Inflammatory macrophage treated with lipopolysaccharide for 4 hours (primary cell): Measurements from ENCODE around the gene DUSP2.
"Not testable (repeated sequence)": the region's sequence is repeated elsewhere in the genome, so short reads cannot be mapped to it uniquely, and the experiment has no call there.

ENCODE experiments used
- DNase-seq: peaks from one replicate; pipeline ENCODE4 v3.0.0-alpha.2; 2020

DUSP2 gene

DNA sequence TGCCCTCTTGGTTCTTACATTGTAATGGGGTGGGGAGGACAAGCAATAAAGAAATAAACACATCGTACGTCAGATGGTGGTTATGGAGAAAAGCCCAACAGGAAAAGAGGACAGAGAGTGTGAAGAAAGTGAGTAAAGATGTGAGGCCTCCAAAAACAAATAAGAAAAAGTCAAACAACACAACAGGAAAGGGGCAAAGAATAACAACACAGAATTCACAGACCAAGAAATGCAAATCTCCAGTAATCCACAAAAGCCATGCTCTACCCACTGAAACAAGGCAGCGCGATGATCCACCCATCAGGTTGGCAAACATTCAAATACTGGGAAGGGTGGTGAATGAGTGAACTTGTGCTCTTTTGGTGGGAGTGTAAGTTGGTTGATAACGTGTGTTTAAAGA lies 16.7 kb upstream of the DUSP2 start:
- DNase-seq = no peak

DNA sequence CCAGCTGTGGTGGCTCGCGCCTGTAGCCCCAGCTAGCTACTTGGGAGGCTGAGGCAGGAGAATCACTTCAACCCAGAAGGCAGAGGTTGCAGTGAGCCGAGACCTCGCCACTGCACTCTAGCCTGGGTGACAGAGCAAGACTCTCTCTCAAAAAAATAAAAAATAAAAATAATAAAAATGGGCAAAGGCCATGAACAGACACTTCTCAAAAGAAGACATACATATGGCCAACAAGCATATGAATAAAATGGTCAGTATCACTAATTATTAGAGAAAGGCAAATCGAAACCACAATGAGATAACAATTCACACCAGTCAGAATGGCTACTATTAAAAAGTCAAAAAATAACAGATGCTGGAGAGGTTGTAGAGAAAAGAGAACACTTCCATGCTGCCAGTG lies 15.1 kb upstream of the DUSP2 start:
- not testable (repeated sequence) for DNase-seq

DNA sequence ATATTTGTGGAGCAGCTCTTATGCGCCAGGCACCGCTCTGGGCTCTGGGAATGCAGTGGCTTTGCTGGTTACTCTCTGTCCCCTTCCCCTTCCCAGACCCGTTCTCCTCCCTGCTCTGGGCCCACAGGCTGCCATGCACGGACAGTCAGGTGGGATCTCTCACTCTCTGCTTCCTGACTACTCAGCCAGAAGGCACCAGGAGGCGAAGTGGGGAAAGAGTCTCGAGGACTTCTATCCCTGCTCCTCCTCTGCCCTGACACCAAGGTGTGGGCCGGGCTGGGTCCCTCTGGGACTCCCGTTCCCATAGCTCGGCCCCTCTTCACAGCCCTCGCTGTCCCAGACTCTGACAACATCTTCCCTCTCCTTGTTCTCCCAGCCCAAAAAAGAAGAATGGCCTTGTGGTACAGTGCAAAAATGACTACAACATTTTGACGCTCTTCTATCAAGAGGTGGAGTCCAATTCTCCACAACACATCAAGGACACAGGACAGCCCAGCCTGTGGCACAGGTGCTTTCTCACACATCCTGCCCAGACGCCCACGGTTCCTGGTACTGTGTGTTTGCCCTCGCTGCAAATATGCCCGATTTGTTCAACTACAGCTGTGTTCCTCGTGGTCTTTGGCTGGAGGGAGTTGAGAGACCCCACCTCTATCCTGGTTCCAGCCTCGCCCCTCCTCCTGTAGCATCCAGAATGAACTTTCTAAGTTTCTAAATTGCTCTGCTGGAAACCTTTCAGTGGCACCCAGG lies 14.0 kb upstream of the DUSP2 start:
- DNase-seq = no peak

DNA sequence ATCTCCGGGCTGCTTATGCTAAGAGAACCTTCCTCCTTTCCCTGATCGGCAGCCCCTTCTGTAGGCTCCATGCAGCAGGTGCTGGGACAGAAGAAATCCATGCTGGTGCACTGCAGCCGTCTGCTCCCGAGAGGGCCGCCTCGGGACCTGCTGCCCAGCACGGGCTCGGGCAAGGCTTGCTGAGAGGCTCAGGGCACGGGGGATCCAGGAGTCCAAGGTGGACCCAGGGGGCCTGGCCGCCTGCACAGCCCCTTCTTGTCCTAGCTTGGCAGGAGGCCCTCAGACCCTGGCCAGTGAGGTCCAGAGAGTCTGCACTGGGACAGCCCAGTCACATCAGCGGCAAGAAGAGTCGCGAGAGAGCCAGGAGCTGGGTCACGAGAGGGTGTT lies 13.3 kb upstream of the DUSP2 start:
- DNase-seq = no peak

DNA sequence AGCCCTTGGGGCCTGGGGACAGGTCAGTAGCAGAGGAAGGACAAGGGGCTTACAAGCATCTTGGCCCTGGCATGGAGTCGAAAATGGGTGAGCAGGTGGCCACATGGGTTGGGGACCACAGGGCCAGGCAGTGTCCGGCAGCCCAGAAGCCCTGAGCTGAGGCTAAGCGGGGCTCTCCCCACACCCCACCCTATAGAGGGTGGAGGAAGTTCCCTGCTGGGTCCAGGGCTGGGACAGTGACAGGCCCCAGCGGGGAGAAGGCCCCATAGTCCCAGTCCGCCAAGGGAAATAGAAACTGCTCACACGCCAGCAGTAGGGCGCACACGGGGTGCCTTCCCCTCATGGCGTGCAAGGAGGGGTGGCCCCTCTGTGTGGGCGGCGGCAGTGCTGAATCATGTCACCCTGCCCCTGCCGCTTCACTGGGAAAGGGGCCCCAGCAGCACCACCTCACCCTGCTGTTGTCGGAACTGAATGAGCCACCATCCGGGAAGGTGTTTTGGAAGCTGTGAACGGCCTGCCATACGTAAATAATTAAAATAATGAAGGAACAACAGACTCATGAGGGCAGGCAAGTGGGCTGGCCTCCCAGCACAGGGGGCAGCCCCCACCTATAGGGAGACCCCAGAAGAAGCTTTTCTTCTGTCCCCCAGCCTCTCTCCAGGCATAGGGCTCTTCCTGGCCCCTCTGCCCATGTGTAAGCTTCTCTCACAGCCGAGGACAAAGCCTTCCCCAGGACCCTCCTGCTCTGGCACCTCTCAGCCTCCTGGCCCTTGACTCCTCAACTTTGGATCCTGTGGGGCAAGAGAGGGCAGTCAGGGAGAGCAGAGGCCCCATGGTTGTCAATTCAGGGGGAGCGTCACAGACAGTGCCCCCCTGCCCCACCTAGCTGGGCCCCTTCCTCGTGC lies 12.7 kb upstream of the DUSP2 start:
- DNase-seq = peak; percentile 94

DNA sequence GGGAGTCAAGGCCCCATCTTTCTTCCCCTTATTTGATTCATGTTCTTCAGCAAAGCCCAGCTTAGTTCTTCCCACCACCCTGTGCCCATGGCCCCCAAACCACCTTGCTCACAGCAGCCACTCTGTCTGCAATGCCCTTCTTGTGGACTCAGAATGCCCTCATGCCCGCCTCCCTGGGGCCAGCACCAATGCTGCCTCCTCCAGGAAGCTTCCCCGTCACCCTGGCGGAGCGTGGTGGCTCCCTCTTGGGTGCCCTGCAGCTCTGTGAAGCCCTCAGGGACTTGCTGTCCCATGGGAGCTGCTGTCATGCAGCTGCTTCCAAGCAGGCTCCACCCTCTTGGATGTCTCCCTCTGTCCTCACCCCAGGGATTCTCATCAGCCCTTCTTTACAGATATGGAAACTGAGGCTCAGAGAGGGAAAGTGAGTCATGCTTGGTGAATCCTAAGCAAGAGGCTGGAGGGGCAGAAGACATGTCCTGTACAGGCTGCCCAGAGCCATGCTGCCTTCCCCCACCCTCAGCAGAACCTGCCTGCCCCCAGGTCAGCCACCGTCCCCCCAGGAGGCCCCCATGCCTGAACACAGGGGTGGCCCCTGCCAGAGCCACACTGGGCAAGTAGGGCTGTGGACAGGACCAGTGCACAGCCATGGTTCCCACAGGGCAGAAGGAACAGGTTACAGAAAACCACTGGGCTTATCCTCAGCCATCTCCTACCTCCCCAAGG lies 11.8 kb upstream of the DUSP2 start:
- no peak for DNase-seq

DNA sequence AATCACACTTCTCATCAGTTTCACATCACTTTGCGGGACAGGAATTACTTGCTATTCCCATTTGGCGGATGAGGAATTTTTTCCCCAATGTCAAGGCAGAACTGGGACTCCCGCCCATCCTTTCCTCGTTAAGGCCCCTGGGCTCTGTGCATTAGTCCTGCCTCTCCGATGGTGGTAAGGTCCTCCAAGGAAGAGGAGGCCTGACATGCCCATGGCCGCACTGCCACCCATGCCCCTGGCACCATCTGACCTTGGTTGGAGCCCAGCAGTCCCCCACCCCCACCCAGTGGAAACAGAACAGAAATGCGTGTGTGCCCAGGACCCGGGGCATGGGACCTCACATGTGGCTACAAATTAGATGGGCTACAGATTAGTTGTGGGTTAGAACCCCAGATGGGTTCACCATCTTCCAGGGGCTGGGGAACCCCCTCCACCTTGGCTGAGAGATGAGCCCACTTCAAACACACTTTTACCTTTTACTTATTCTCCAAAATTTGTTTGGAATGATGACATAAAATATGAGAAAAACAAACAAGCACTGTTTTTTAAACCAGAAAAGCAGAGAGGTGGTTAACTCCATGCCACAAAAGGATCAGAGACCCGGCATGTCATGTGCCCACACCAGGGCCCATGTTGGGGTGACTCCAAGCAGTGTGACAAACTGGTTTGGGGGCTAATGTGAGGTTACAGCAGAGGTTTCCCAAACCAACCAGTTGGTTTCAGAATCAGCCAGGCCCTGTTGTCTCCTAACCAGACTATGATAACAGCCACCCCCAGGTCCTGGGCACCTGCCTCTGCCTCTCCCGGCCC lies 11.0 kb upstream of the DUSP2 start:
- DNase-seq = no peak

DNA sequence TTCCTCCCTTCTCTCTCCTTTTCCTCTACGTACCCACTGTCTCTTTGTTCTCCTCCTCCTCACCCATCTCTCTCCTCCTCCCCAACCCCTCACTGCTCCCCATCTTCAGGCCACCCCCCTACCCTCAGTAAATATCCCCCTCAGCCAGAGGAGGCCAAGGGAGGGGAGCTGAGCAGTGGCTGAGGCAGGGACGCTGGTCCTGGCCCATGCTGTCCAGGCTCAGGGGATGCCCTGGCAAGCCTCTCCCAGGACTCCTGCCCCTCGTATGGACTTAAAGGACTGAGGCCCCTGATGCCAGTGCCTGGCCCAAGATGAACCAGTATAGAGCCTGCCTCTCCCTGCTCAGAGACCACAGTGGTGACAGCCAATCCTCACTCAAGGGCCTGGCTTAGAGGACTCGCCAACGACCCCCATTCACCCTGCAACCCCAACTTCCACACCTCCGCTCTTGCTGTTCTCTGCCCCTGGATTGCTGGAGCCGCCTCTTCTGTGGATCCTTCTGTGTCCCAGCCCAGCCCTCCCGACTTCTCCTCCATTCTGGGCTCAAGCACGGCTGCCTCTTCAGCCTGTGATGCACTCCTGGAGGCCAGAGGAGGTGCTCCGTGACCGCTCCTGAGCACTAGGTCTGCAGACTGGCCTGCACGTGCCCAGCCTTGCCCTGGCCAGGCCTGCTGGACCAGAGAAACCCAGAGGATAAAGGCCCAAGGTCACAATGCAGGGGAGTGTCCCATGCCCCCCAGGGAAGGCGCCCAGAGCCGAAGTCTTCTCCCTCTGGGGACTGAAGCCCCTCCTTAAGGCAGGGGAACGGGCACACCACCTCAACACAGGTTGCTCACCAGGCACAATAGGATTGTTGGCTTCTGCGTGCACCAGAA lies 9.5 kb upstream of the DUSP2 start:
- no peak for DNase-seq

DNA sequence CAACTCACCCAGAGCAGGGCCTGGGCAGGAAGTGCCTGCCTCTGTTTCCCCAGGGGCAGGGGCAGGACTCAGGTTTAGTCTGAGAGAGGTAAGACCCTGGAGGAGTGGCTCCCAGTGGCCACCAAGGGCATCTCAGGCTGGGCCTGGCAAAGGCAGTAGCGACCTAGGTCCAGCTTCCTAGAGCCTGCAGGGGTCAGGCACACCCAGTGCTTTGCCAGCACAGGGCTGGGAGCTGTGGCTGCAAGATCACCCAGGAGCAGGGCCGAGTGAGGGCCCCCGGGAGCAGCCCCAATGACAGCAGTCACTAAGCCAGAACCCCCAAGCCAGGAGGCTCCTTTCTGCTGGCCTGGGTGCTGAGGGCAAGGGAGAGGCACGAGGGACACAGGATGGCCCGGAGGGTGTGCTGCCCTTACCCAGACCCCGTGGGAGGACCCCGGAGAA lies 8.8 kb upstream of the DUSP2 start:
- no peak for DNase-seq

DNA sequence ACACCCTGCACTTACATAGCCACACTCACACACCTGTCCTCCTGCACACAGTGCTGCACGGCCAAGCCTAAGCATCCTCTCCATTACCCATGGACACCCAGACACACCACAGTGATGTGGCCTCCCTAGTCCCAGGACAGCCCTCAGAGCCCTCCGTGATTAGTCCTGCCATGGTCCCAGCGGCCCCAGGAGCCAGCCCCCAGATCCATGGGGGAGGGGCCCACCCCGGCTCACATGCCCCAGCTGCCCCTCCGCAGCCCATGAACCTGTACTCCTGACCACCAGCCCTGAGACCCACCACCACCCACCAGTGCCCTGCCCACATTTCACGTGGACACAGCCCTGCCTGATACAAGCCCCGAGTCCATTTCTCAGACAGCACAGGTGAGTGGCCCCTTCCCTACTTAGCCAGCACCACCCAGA lies 8.1 kb upstream of the DUSP2 start:
- DNase-seq = no peak

DNA sequence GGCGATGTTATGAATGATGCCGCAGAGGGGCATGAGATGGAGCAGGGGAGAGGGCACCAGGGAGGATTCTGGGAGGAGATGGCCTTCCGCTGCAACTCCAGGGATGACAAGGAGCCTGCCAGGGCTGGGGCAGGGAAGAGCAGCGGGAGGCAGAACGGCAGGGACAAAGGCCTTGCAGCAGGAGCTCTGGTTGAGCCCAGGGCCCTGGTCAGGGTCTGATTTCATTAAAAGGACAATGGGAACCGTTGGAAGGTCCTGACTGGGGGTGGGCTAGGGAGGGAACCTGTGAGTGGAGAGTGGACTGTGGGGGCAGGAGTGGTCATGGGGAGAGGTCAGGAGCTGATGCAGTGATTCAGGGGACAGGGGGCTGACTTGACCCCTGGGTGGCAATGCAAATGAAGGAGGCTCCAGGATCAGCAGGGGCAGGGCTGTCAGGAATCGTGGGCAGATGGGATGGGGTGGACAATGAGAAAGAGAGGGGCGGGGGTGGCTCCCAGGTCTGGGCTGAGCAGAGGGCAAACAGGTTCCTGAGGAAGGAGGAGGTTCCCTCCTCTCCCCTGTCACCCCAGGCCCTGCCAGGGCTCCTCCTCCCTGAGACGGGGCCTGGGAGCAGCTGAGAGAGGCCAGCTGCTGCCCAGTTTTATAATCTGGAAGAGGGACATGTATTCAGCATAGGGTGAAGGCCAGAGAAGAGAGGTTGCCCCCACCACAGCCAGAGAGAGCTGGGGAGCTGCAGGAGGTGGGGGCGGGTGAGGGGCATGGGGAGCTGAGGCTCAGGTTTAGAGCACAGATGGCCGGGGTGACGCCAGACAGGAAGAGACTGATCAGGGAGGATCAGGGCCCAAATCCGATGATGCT lies 7.3 kb upstream of the DUSP2 start:
- DNase-seq = no peak

DNA sequence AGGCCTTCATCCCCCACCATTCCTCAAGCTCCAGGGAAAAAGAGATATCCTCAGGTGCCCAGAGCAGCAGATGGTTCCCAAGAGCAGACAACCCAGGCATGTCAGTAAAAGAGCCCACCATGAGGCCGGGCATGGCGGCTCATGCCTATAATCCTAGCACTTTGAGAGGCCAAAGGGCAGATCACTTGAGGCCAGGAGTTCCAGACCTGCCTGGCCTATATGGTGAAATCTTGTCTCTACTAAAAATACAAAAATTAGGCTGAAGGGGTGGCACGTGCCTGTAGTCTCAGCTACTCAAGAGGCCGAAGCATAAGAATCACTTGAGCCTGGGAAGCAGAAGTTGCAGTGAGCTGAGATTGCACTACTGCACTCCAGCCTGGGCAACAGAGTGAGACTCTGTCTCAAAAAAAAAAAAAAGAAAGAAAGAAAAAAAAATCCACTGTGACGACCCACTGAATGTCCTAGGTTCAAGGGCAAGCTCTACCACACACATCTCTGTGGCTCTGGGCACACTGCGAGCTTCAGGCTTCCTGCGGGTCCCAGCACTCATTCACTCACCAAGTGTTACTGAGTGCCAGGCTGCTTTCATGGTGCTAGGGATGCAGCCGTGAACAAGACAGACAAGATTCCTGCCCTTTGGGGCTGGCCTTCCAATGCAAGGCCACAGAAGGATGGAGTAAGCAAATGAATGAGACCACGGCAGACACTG lies 6.5 kb upstream of the DUSP2 start:
- no peak for DNase-seq

DNA sequence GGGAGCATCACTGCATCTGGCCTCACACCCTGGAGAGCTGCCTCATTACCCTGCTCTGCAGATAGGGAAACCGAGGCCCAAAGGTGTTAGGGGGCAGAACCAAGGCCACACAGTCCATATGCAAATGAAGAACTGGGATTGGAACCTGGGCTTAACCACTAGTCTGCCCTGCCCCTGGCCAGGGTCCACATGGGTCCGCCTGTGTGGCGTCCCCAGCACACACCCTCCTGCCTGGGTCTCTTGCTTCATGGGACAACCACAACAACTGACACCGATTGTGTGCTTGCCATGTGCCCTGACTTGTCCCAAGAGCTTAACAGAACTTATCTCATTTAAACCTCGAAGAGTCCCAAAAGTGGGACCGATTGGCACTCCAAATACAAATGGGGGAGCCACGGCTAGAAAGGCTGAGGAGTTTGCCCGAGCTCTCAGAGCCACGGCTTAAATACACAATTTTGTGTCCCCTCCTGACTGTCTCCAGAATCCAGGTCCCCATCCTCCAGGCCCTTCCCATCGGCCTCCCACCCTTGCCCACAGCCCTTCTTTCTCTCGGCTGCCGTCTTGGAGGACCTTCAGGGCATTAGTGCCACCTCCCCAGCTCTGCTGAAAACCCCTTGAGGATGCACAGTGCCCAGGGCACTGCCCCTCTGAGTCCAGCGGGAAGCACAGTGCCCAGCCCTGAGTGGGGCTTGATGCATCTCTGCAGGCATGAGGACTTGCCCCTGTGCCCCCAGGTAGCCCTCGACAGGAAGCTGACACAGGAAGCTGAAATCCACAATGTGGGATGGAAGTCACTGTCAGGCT lies 5.8 kb upstream of the DUSP2 start:
- no peak for DNase-seq

DNA sequence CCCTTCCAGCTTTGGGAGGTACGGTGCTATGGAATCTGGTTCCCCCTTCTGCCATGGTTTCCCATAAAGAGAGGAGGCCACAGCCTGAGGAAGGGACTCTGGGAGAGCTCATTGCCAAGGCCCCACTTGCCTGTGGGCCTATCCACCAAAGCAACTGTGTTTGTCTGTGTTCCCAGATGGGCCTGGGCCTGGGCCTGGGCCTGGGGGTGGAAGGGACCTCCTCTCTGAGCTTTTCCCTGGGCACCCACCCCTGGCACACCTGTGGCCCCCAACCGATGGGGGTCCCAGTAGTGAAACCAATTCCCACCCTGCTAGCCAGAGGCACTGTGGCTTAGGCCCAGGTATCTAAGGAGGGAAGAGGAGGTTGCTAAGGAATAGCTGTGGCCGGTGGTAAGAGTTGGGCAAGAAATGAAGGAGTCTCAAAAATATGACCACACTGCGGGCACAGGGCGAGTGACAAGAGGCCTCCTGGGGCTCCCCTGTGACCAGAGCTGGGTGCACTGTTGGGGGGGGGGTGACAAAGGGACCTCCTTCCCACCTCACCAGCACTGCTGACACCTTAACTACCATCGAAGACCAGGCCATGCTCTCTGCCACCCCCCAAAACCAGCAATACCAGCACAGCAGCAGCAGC lies 4.9 kb upstream of the DUSP2 start:
- DNase-seq = no peak

DNA sequence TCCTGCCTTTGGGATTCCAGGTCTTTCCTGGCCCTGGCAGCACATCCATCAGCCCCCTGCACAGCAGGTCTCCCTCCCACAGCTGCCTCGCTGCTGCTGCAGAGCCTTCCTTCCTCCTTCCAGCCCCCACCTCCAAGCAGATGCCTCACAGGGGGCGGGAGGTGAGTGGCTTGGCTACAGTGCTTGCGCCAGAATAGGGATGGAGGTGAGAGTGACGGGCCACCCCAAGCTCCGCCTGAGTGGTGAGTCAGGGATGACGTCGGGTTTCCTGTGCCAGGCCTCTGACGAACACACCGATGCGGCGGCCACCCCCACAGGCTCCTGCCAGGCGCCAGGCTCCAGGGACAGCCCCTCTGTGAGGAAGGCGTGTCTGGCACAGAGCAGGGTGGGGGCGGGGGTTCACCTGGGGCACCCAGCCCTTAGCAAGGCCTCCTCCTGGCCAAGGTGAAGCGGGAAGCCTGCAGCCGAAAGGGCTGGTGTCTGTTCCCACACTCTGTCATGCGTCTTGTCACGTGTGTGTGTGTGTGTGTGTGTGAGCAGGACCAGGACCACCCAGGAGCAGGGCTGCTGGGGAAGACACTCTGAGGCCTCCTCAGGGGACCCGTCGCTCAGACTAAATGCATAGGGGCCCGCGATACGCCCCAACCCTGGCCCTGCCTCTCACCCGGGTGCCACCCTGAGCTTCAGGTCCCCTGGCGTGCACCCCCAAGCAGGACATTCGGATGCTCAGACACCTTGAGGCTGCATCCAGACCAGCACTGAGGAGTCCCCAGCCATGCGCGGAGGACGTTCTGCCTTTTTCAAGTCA lies 3.4 kb upstream of the DUSP2 start:
- DNase-seq = peak; percentile 93

DNA sequence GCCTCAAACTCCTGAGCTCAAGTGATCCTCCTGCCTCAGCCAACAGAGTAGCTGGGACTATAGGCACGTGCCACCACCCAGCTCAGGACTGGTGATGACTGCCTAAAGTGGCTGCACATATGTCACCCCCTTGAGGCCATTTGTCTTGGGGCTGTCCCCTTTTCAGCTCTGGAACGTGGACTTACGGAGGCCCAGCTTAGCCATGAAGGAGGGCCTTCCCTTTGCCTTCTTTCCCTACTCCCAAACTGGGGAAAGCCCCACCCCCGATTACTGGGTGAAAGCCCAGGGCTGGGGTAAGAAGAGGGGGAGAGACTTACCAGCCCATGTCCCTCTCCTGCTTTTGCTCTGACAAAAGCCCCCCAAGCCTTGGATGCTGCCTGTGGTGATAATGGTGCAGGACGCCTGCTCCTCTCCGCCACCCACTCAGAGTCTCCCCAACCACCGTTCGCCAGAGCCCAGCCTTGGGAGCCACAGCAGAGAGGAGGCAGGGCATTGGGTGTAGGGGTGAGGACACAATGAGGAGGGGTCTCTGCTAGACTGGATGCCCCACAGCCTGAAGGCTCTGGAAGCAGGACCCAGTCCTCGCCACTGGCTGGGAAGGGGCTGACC lies 2.5 kb upstream of the DUSP2 start:
- DNase-seq = peak; percentile 51
